Measurements from ENCODE around the gene TRIM36.

Gene TRIM36

DNA sequence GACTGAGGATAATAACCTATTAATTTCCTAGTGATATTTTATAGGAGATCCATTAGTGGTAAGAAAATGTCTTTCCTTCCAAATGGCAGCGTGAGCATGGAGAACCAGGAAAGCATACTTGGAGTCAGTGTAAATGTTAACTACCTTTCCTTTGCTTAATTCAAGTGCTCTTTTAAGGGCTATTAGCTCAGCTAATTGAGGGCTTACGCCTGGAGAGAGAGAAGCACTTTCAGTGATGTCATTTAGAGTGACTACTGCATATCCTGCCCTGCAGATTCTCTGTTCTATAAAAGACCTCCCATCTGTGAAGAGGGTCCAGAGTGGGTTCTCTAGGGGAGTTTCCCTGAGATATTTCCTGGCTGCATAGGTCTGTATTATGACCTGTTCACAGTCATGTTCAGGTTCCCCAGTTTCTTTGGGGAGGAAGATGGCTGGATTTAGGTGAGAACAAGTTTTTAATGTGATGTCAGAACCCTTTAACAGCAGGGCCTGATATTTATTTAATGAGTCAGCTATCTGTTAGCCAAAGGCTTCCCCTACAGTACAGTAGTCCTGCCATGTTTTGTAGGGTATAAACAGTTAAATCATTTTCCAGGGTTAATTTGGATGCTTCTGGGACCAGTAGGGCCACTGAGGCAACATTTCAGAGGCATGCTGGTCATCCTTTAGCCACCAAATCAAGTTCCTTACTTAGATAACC, 89.6 kb downstream of the TRIM36 start:
- no peak for DNase-seq (ENCODE audit: extremely low read depth in 1 of 2, low read depth in 1 of 2)
